ENCODE measurements around the gene ZFYVE1. TPM values are rescaled to one million over a fixed set of nuclear protein-coding genes. Genes with fewer than 3 reads are reported as not detected.
A peak's percentile ranks its signal among the peaks of the same experiment; 100 is the strongest.

The ZFYVE1 gene
- total RNA-seq, 1 experiment from 2014 or later: 14.2 TPM

GRCh38 chr14:73069585-73069984 is 42.7 kb upstream of the ZFYVE1 start:
- H2AFZ ChIP-seq (ENCODE audit: low read length): no peak overlapping the region
- peaks cover 6% of the 10 kb centered on the region for H3K79me1 ChIP-seq (ENCODE audit: insufficient read depth, low read depth, low read length, poor library complexity, severe bottlenecking)
- no peak overlapping the region for H2BK5ac ChIP-seq (ENCODE audit: insufficient read length, low read length)
- H2BK120ac ChIP-seq (ENCODE audit: low read depth, low read length, poor library complexity, severe bottlenecking): no peak overlapping the region
- no peak overlapping the region for H4K5ac ChIP-seq (ENCODE audit: insufficient read length, low read depth, low read length)
- H3K27ac ChIP-seq (ENCODE audit: insufficient read length, low read depth, low read length): no peak overlapping the region
- H3K18ac ChIP-seq (ENCODE audit: insufficient read length, low read depth, low read length): no peak overlapping the region
- no peak overlapping the region for H3K4ac ChIP-seq (ENCODE audit: low read depth, low read length)
- TF ChIP-seq CTCF (conservative IDR thresholded peaks at IDR 0.05): no peak
- H3K79me2 ChIP-seq (ENCODE audit: insufficient read depth, low read length): peaks cover 58% of the 10 kb centered on the region; the same call in 1 of the 2 replicates
- no peak overlapping the region for H2BK20ac ChIP-seq (ENCODE audit: low read depth, low read length, poor library complexity, severe bottlenecking)
- H3K36me3 Mint-ChIP-seq (ENCODE audit: insufficient read depth in 1 of 3, low read depth in 3 of 3): peaks cover 18 to 62% (median 56%) of the 10 kb centered on the region in 3 experiments; a peak in 6 of 7 replicates
- no peak overlapping the region for H3K14ac ChIP-seq (ENCODE audit: insufficient read depth, low read length)
- peak overlapping the region in 1 of 3 experiments; percentile 61; a peak in 1 of 7 replicates for H3K27ac Mint-ChIP-seq
- H3K9me3 ChIP-seq (ENCODE audit: control insufficient read depth, low read depth, low read length): no peaks in the 10 kb centered on the region
- H2BK12ac ChIP-seq (ENCODE audit: insufficient read length, low read depth, low read length): no peak overlapping the region
- no peaks in the 10 kb centered on the region for H3K27me3 Mint-ChIP-seq (ENCODE audit: low read depth)
- no peak overlapping the region for H3K9ac ChIP-seq (ENCODE audit: extremely low read depth, insufficient read length, low read length)
- no peaks in the 10 kb centered on the region for H3K4me1 ChIP-seq (ENCODE audit: insufficient read depth, low read length)
- no peaks in the 10 kb centered on the region for H3K23me2 ChIP-seq (ENCODE audit: insufficient read length, low read depth, low read length, poor library complexity, severe bottlenecking)
- H4K20me1 ChIP-seq (ENCODE audit: control insufficient read depth, insufficient read depth, insufficient read length): no peaks in the 10 kb centered on the region
- H4K8ac ChIP-seq (replicated peaks; ENCODE audit: insufficient read length, low read depth, low read length): no peak overlapping the region
- H3K23ac ChIP-seq (ENCODE audit: insufficient read length, low read depth, low read length): no peak overlapping the region
- no peaks in the 10 kb centered on the region for H3K27me3 ChIP-seq (ENCODE audit: insufficient read depth, low read length)
- H3K4me2 ChIP-seq (ENCODE audit: insufficient read depth, insufficient read length, low read length): no peak overlapping the region
- H3K56ac ChIP-seq (ENCODE audit: insufficient read length, low read depth, low read length): no peak overlapping the region
- DNase-seq: no peak
- no CpG with 5 or more reads among the region's 4 CpGs for WGBS (ENCODE audit: extremely low coverage, insufficient read length, low lambda C conversion rate)
- no peak overlapping the region for H4K91ac ChIP-seq (ENCODE audit: insufficient read length, low read depth, low read length)
- H3K9me3 Mint-ChIP-seq: no peaks in the 10 kb centered on the region
- H2BK15ac ChIP-seq (ENCODE audit: low read depth, low read length): no peak overlapping the region
- H3K4me1 Mint-ChIP-seq: peaks cover 17 to 18% of the 10 kb centered on the region in 2 experiments
- no peak overlapping the region for H3T11ph ChIP-seq (ENCODE audit: low read length)
- no peak overlapping the region for H2AK5ac ChIP-seq (ENCODE audit: insufficient read length, low read length)
- no peak overlapping the region for H3K4me3 Mint-ChIP-seq
